ENCODE measurements around the gene CFAP73. TPM values are rescaled to one million over a fixed set of nuclear protein-coding genes. Genes with fewer than 3 reads are reported as not detected.

CFAP73 gene
- total RNA-seq, 2 experiments from 2014 or later: 0.23 to 0.34 TPM

DNA sequence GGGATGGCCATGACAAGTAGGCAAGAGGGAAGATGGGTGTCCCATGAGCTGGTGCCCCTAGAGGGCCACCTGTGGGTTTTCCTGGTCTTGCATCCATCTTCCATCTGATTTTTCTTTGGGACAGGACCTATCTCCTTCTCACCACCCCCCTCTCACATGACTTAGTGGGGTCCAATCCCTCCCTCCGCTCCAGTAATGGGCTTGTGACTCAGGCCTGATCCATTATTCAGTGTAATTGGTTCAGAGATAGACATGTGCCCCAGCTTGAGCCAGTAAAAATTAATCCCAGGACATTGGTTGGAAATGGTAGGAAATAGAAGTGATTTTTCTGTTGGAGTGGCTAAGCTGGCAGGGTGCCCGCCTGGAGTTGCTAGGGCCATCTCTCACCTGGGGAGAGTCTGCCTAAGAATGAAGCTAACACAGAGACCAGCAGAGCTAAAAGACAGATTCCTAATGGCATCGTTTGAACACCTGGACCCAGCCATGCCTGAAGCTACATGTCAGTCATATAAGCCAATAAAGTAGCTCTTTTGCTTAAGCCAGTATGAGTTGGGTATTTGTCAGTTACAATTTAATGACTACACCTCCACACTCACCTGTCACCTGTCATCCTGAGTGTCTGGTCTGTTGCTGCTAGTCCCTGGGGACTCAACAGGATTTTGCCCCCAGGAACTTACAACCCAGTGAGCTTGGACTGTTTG lies 28.7 kb upstream of the CFAP73 start:
- Mint-ChIP-seq H3K9me3 (ENCODE audit: insufficient read depth) (no peaks in the 10 kb centered on the region), H3K4me3 (no peak overlapping the region), H3K27ac (no peak overlapping the region), H3K4me1 (ENCODE audit: low read depth) (no peaks in the 10 kb centered on the region), H3K36me3 (ENCODE audit: low read depth) (no peaks in the 10 kb centered on the region), H3K27me3 (ENCODE audit: low read depth) (peaks cover 14% of the 10 kb centered on the region)
- ATAC-seq (no peak), DNase-seq (no peak)
- CTCF ChIA-PET: interaction anchor here (1.1 to 1.7 kb wide), 3 partner anchors 14 to 32 kb away, joined by 3 to 7 read pairs (median 5); no protein-coding TSS in a partner anchor
- POLR2A ChIA-PET: no interaction called here

DNA sequence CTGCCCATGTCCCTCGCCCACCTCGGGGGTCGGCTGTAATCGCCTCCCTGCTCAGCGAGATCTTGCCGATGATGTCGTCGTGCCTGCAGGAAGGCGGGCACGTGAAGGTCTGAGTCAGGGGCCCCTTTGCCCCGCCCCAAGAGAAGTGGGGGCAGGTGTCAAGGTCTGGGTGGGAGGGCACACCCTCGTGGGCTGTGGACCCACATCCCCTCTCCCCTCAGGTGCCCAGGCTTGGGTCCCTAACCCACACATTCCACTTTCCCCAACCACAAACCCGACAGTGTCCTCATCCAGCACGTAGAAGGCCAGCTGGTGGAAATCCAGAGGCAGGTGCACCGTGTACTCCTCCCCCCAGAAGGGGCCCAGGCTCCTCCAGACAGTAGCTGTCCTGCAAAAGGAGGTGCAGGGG lies 21.7 kb upstream of the CFAP73 start:
- no peak overlapping the region for H3K27ac Mint-ChIP-seq
- H3K4me3 Mint-ChIP-seq: no peak overlapping the region
- ChIA-PET POLR2A (no interaction called here), CTCF (no interaction called here)
- peaks cover 8% of the 10 kb centered on the region for H3K27me3 Mint-ChIP-seq (ENCODE audit: low read depth)
- ATAC-seq: no peak
- H3K36me3 Mint-ChIP-seq (ENCODE audit: low read depth): no peaks in the 10 kb centered on the region
- no peaks in the 10 kb centered on the region for H3K9me3 Mint-ChIP-seq (ENCODE audit: insufficient read depth)
- no peak for DNase-seq
- H3K4me1 Mint-ChIP-seq (ENCODE audit: low read depth): no peaks in the 10 kb centered on the region

DNA sequence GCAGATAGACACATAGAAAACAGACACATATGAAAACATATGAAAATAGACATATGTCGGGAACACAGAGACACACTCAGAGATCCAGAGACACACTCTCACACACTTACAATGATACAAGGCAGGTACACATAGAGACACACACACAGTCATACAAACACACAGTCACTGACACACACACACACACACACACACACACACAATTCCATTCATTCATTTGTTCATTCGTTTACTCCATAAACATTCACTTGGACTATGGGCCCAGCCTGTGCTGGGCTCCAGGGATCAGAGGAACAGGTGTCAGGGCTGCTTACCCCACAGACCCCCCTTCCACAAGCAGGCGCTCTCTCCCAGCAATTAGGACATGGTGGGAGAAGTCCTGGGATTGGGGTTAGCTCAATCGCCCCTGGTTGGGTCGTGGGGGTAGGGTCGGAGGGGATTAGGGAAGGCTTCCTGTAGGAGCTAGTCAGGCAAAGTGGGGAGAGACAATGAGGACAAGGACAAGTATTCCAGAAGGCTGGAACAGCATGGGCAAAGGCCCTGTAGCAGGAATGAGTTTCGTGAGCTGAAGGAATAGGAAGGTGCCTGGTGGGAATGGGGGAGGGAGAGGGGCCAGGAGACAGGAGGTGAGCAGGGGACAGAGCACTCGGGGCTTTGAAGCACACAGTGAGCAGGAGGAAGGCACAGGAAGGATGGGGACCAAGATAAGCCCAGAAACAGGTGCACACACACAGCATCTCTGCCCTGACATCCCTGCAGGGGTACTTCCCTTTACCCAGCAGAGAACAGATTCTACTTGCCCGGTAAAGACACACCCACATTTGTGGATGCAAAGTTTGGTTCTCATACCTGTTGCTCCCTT lies 20.5 kb upstream of the CFAP73 start:
- Mint-ChIP-seq H3K27me3 (ENCODE audit: low read depth) (peaks cover 6% of the 10 kb centered on the region), H3K36me3 (ENCODE audit: low read depth) (no peaks in the 10 kb centered on the region), H3K27ac (no peak overlapping the region), H3K4me1 (ENCODE audit: low read depth) (no peaks in the 10 kb centered on the region), H3K4me3 (no peak overlapping the region), H3K9me3 (ENCODE audit: insufficient read depth) (no peaks in the 10 kb centered on the region)
- DNase-seq (no peak), ATAC-seq (no peak)
- ChIA-PET CTCF (no interaction called here), POLR2A (no interaction called here)

DNA sequence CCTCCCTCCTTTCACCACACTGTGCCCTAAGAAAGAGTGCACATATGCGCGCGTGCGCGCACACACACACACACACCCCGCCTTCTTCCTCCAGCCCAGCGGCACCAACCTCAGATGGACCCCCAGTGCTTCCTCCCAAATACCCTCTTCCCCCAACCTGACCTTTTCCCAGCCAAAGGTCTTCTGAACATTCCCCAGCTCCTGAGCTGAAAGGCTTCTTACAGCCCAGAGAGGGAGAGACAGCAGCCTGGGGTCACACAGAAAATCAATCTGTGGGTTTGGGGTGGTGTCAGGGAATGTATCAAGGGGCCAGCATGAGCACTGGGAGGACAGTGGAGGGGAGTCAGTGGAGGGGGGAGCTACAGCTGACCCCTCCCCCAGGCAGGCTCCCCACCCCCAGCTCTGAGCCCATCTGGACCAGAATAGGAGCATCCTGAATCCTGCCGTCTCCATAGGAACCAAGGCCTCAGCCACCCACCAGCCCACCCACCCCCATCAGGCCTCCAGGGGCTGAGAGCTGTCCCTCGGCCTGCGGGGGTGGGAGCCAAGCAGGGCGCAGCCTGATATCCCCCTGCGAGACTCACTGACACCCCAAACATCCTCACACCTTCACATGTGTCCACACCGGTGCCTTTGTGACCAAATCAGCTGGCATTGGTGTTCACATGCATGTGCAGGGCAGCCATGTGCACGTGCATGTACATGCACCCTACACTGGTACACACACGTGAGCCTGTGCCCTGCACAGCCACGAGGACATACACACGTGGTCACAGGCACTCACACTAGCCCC lies 19.7 kb upstream of the CFAP73 start:
- Mint-ChIP-seq H3K4me3 (no peak overlapping the region), H3K27me3 (ENCODE audit: low read depth) (peaks cover 8% of the 10 kb centered on the region), H3K36me3 (ENCODE audit: low read depth) (no peaks in the 10 kb centered on the region), H3K9me3 (ENCODE audit: insufficient read depth) (no peaks in the 10 kb centered on the region), H3K27ac (no peak overlapping the region), H3K4me1 (ENCODE audit: low read depth) (peaks cover 1% of the 10 kb centered on the region)
- CTCF ChIA-PET: no interaction called here
- DNase-seq (no peak), ATAC-seq (no peak)
- POLR2A ChIA-PET: no interaction called here

DNA sequence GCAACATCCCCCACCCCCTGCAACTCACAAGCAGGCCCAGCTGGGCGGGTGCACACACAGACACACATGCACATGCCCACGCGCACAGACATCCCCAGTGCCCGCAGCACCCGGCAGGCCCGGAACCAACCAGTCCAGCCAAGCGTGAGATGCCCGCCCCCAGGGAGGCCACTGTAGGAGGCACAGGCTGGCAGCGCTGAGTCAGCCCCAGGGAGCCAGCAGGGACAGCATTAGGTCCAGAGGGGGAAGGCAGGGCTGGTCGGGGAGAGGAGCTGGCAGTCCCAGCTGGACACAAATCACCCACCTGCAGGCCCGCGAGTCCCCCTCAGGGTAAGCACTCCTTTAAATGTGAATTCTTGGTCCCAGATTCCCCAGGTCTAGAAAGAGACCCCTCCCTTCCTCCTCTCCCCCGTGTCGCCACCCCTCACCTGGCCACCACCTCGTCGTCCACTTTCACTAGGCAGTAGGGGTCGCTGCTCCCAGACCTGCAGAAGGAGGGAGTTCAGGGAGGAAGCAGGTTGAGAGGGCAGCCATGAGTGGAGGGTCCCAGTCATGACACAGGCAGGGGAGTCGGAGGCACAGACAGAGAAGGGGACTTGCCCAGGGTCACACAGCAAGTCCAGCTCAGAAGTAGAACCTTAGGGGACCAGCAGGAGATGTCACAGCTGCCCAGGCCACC lies 18.9 kb upstream of the CFAP73 start:
- H3K27me3 Mint-ChIP-seq (ENCODE audit: low read depth): peaks cover 8% of the 10 kb centered on the region
- H3K27ac Mint-ChIP-seq: no peak overlapping the region
- DNase-seq (no peak), ATAC-seq (peak; percentile 10)
- H3K4me3 Mint-ChIP-seq: no peak overlapping the region
- peaks cover 3% of the 10 kb centered on the region for H3K4me1 Mint-ChIP-seq (ENCODE audit: low read depth)
- CTCF ChIA-PET: no interaction called here
- H3K9me3 Mint-ChIP-seq (ENCODE audit: insufficient read depth): no peaks in the 10 kb centered on the region
- no peaks in the 10 kb centered on the region for H3K36me3 Mint-ChIP-seq (ENCODE audit: low read depth)
- POLR2A ChIA-PET: no interaction called here

DNA sequence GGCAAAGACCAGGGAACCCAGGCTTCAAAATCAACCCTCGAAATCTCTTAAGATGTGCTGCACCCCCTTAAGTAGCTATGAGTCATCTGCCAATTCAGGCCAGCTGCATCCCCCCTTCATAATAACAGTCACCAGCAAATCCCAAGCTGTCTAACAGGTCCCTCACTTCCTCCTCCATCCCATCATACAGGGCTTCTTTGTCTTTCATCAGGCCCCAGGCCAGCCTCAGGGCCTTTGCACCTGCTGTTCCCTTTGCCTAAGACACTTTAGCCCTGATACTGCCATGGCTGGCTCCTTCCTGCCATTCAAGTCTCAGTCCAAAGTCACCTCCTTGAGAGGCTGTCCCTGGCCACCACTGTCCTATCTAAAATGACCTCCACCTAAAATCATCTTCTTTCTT lies 18.0 kb upstream of the CFAP73 start:
- Mint-ChIP-seq H3K9me3 (ENCODE audit: insufficient read depth) (no peaks in the 10 kb centered on the region), H3K27me3 (ENCODE audit: low read depth) (peaks cover 11% of the 10 kb centered on the region), H3K4me3 (no peak overlapping the region), H3K36me3 (ENCODE audit: low read depth) (no peaks in the 10 kb centered on the region), H3K4me1 (ENCODE audit: low read depth) (peaks cover 11% of the 10 kb centered on the region), H3K27ac (no peak overlapping the region)
- ATAC-seq (no peak), DNase-seq (no peak)
- ChIA-PET CTCF (no interaction called here), POLR2A (no interaction called here)

DNA sequence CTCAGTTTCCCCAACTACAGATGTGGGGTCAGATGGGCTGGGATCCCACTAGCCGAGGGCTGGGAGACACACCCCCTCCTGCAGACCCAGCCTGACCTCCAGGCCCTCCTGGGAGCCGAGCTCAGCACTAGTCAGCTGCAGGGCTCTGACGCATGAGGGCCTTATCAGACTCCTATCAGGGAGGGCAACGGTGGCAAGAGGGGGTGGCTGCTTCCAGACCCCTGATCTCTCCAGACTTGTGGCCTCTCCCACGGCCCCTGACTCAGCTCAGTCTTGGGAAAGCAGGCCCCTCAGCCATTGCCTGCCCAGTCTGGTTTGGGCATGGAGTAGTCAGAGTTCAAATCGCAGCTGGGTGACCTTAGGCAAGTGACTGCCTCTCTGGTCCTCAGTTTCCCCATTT lies 16.5 kb upstream of the CFAP73 start:
- ChIA-PET POLR2A (interaction anchor here (1.5 kb wide), 1 partner anchor 19 kb away, joined by 3 read pairs; no protein-coding TSS in a partner anchor), CTCF (no interaction called here)
- no peak for DNase-seq
- Mint-ChIP-seq H3K4me1 (ENCODE audit: low read depth) (peaks cover 16% of the 10 kb centered on the region), H3K27me3 (ENCODE audit: low read depth) (peaks cover 11% of the 10 kb centered on the region), H3K36me3 (ENCODE audit: low read depth) (no peaks in the 10 kb centered on the region), H3K27ac (no peak overlapping the region), H3K4me3 (no peak overlapping the region), H3K9me3 (ENCODE audit: insufficient read depth) (no peaks in the 10 kb centered on the region)
- no peak for ATAC-seq

DNA sequence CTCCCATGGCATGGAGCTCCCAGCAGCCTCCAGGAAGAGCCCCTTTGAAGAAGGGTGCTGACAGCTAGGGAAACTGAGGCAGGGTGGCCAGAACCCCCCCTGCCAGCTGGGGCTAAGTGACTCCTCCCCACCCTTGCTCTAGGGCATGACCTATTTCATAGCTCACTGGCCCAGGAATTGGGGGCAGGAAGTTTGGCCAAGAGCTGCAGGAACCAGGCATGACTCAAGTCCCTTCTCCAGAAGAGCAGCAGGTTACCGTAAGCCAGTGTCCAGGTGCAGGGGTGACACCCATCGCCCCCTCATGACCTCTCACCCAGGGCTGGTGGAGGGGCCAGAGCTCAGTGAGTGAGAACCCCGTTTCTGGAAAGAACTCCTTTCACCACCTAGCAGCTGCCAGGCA lies 15.9 kb upstream of the CFAP73 start:
- H3K9me3 Mint-ChIP-seq (ENCODE audit: insufficient read depth): no peaks in the 10 kb centered on the region
- H3K27me3 Mint-ChIP-seq (ENCODE audit: low read depth): peaks cover 7% of the 10 kb centered on the region
- CTCF ChIA-PET: interaction anchor here (1.4 to 4.3 kb wide), 3 partner anchors 19 to 141 kb away, joined by 4 to 27 read pairs (median 20); no protein-coding TSS in a partner anchor
- peaks cover 16% of the 10 kb centered on the region for H3K4me1 Mint-ChIP-seq (ENCODE audit: low read depth)
- no peak overlapping the region for H3K4me3 Mint-ChIP-seq
- POLR2A ChIA-PET: interaction anchor here (1.2 to 1.5 kb wide), 2 partner anchors 18 to 44 kb away, joined by 3 read pairs; no protein-coding TSS in a partner anchor
- DNase-seq: no peak
- no peaks in the 10 kb centered on the region for H3K36me3 Mint-ChIP-seq (ENCODE audit: low read depth)
- ATAC-seq: no peak
- H3K27ac Mint-ChIP-seq: no peak overlapping the region

DNA sequence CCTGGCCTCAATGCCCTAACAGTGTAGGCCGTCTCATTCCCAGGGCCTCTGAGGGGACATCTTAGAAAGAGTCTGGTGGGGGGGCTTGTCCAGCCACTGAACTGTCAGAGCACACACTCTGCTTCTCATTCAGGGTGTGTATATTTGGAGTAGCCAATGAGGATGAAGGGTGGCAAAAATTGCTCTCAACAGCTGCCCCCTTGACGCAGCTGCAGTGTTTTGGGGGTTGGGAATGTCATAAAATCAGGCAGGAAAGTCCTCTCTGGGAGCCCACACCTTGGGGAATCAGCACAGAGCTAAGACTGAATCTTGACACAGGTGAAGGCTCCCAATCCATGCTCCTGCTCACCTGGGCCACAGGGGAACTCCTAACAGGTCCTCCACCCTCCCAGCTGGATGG lies 15.5 kb upstream of the CFAP73 start:
- H3K4me3 Mint-ChIP-seq: no peak overlapping the region

DNA sequence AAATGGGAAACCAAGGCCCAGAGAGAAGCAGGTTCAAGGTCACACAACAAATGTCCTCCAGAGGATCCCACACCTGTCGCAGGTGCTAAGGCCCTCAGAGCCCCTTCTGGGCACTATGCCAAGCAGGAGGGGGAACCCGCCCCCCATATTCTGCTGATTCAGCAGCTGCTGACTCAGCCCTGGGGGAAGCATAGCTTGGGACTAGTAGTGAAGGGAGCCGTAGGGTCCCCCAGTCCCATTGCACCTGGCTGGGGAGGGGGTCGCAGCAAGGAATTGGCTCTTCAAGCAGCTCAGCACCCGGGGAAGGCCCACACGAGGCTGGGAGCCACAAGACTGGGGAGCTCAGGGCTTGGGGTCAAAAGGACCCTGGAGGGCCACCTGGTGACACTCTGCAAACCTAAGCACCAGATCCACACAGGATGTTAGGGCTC lies 15.0 kb upstream of the CFAP73 start:
- Mint-ChIP-seq H3K4me3 (peak overlapping the region; percentile 31), H3K36me3 (ENCODE audit: low read depth) (no peaks in the 10 kb centered on the region), H3K9me3 (ENCODE audit: insufficient read depth) (no peaks in the 10 kb centered on the region), H3K27ac (no peak overlapping the region), H3K4me1 (ENCODE audit: low read depth) (peaks cover 16% of the 10 kb centered on the region), H3K27me3 (ENCODE audit: low read depth) (peaks cover 5% of the 10 kb centered on the region)
- ChIA-PET CTCF (interaction anchor here (0.9 to 4.3 kb wide), 9 partner anchors 14 to 150 kb away, joined by 3 to 27 read pairs (median 5); no protein-coding TSS in a partner anchor), POLR2A (interaction anchor here (1.0 to 1.5 kb wide), 3 partner anchors 17 to 45 kb away, joined by 3 read pairs; no protein-coding TSS in a partner anchor)
- ATAC-seq (no peak), DNase-seq (no peak)

More for the DNA sequence above, 15.5 kb upstream of the CFAP73 start:
- Mint-ChIP-seq H3K27ac (no peak overlapping the region), H3K36me3 (ENCODE audit: low read depth) (no peaks in the 10 kb centered on the region), H3K9me3 (ENCODE audit: insufficient read depth) (no peaks in the 10 kb centered on the region), H3K4me1 (ENCODE audit: low read depth) (peaks cover 16% of the 10 kb centered on the region), H3K27me3 (ENCODE audit: low read depth) (peaks cover 5% of the 10 kb centered on the region)
- ATAC-seq (no peak), DNase-seq (no peak)
- POLR2A ChIA-PET: interaction anchor here (1.2 to 1.5 kb wide), 2 partner anchors 18 to 44 kb away, joined by 3 read pairs; no protein-coding TSS in a partner anchor
- CTCF ChIA-PET: interaction anchor here (0.9 to 4.3 kb wide), 4 partner anchors 19 to 141 kb away, joined by 4 to 27 read pairs (median 12); no protein-coding TSS in a partner anchor
